ENCODE data around the gene DNAH14. TPM values are rescaled to one million over a fixed set of nuclear protein-coding genes. Genes with fewer than 3 reads are reported as not detected.
"Not testable (repeated sequence)": the region's sequence is repeated elsewhere in the genome, so short reads cannot be mapped to it uniquely, and the experiment has no call there.

DNAH14 gene
- total RNA-seq, 1 donor from 2014 or later = 84.7 TPM

GRCh38 chr1:225179686-225180085 is 250.2 kb downstream of the DNAH14 start:
- Mint-ChIP-seq H3K36me3 (peaks cover 83% of the 10 kb centered on the region), H3K4me3 (no peak overlapping the region), H3K9me3 (peaks cover 78% of the 10 kb centered on the region), H3K27me3 (ENCODE audit: low read depth) (no peaks in the 10 kb centered on the region), H3K27ac (no peak overlapping the region), H3K4me1 (no peaks in the 10 kb centered on the region)
- TF ChIP-seq CTCF (IDR thresholded peaks at IDR 0.05; ENCODE audit: unreplicated experiment) = no peak
- no peak for DNase-seq (ENCODE audit: low spot score in 2 of 2, unreplicated experiment in 2 of 2)

- peaks cover 66% of the 10 kb centered on the region for H3K36me3 Mint-ChIP-seq
- H3K4me1 Mint-ChIP-seq = no peaks in the 10 kb centered on the region
- H3K27ac Mint-ChIP-seq = no peak overlapping the region
- no peak for DNase-seq (ENCODE audit: low spot score in 2 of 2, unreplicated experiment in 2 of 2)
- H3K9me3 Mint-ChIP-seq = peaks cover 68% of the 10 kb centered on the region
- no peak overlapping the region for H3K4me3 Mint-ChIP-seq
- TF ChIP-seq CTCF (IDR thresholded peaks at IDR 0.05; ENCODE audit: unreplicated experiment) = no peak
- no peaks in the 10 kb centered on the region for H3K27me3 Mint-ChIP-seq (ENCODE audit: low read depth)
Observed at GRCh38 chr1:225182716-225183115, 253.2 kb downstream of the DNAH14 start.

- H3K27ac Mint-ChIP-seq = no peak overlapping the region
Observed at GRCh38 chr1:225191199-225191753, 261.8 kb downstream of the DNAH14 start.

GRCh38 chr1:225201447-225201846 is 272.0 kb downstream of the DNAH14 start:
- peaks cover 44% of the 10 kb centered on the region for H3K9me3 Mint-ChIP-seq
- no peak for DNase-seq (ENCODE audit: low spot score in 2 of 2, unreplicated experiment in 2 of 2)
- H3K27ac Mint-ChIP-seq = no peak overlapping the region
- H3K36me3 Mint-ChIP-seq = peaks cover 47% of the 10 kb centered on the region
- H3K27me3 Mint-ChIP-seq (ENCODE audit: low read depth) = no peaks in the 10 kb centered on the region
- no peak overlapping the region for H3K4me3 Mint-ChIP-seq
- TF ChIP-seq CTCF (IDR thresholded peaks at IDR 0.05; ENCODE audit: unreplicated experiment) = no peak
- H3K4me1 Mint-ChIP-seq = no peaks in the 10 kb centered on the region

More at GRCh38 chr1:225191199-225191753, 261.8 kb downstream of the DNAH14 start:
- Mint-ChIP-seq H3K27me3 (ENCODE audit: low read depth) (no peaks in the 10 kb centered on the region), H3K36me3 (peaks cover 79% of the 10 kb centered on the region), H3K4me1 (no peaks in the 10 kb centered on the region), H3K9me3 (peaks cover 74% of the 10 kb centered on the region), H3K4me3 (no peak overlapping the region)
- TF ChIP-seq CTCF (IDR thresholded peaks at IDR 0.05; ENCODE audit: unreplicated experiment) = no peak
- no peak for DNase-seq (ENCODE audit: low spot score in 2 of 2, unreplicated experiment in 2 of 2)

- H3K36me3 Mint-ChIP-seq = peaks cover 40% of the 10 kb centered on the region
- H3K27ac Mint-ChIP-seq = no peak overlapping the region
- peaks cover 39% of the 10 kb centered on the region for H3K9me3 Mint-ChIP-seq
- no peaks in the 10 kb centered on the region for H3K27me3 Mint-ChIP-seq (ENCODE audit: low read depth)
- DNase-seq (ENCODE audit: low spot score in 2 of 2, unreplicated experiment in 2 of 2) = no peak
- no peaks in the 10 kb centered on the region for H3K4me1 Mint-ChIP-seq
- H3K4me3 Mint-ChIP-seq = no peak overlapping the region
- TF ChIP-seq CTCF (IDR thresholded peaks at IDR 0.05; ENCODE audit: unreplicated experiment) = no peak
Observed at GRCh38 chr1:225207791-225208190, 278.3 kb downstream of the DNAH14 start.

- H3K4me1 Mint-ChIP-seq = no peaks in the 10 kb centered on the region
- H3K27ac Mint-ChIP-seq = no peak overlapping the region
- TF ChIP-seq CTCF (IDR thresholded peaks at IDR 0.05; ENCODE audit: unreplicated experiment) = no peak
- H3K27me3 Mint-ChIP-seq (ENCODE audit: low read depth) = no peaks in the 10 kb centered on the region
- no peak for DNase-seq (ENCODE audit: low spot score in 2 of 2, unreplicated experiment in 2 of 2)
- no peak overlapping the region for H3K4me3 Mint-ChIP-seq
- peaks cover 48% of the 10 kb centered on the region for H3K9me3 Mint-ChIP-seq
- peaks cover 51% of the 10 kb centered on the region for H3K36me3 Mint-ChIP-seq
Observed at GRCh38 chr1:225209153-225209552, 279.7 kb downstream of the DNAH14 start.

GRCh38 chr1:225210180-225210579 is 280.7 kb downstream of the DNAH14 start:
- Mint-ChIP-seq H3K9me3 (peaks cover 53% of the 10 kb centered on the region), H3K36me3 (peaks cover 58% of the 10 kb centered on the region)
- not testable (repeated sequence) for H3K27ac Mint-ChIP-seq; H3K4me3 Mint-ChIP-seq; H3K27me3 Mint-ChIP-seq (ENCODE audit: low read depth); H3K4me1 Mint-ChIP-seq; DNase-seq (ENCODE audit: low spot score in 2 of 2, unreplicated experiment in 2 of 2)

GRCh38 chr1:225211694-225212442 is 282.4 kb downstream of the DNAH14 start:
- H3K36me3 Mint-ChIP-seq = peaks cover 69% of the 10 kb centered on the region
- not testable (repeated sequence) for H3K27me3 Mint-ChIP-seq (ENCODE audit: low read depth); H3K4me1 Mint-ChIP-seq; H3K4me3 Mint-ChIP-seq; DNase-seq (ENCODE audit: low spot score in 2 of 2, unreplicated experiment in 2 of 2); H3K27ac Mint-ChIP-seq
- H3K9me3 Mint-ChIP-seq = peaks cover 68% of the 10 kb centered on the region

Measured in mesothelial cell of epicardium (in vitro differentiated cells).